Fibroblast of pulmonary artery (primary cell): ENCODE measurements around the gene TULP4.
A peak's percentile ranks its signal among the peaks of the same experiment; 100 is the strongest.
"Not testable (repeated sequence)": the region's sequence is repeated elsewhere in the genome, so short reads cannot be mapped to it uniquely, and the experiment has no call there.

Source experiments
- DNase-seq: peaks from one replicate; pipeline ENCODE4 v3.0.0-alpha.2; 2010; ENCODE audit warnings: low read depth
- H3K4me3 ChIP-seq: replicated peaks from 2 replicates; pipeline ENCODE4 v1.5.1; 2011; ENCODE audit warnings: low read depth, mild to moderate bottlenecking, control low read depth, low read length, moderate library complexity
- CTCF ChIP-seq: IDR thresholded peaks from 2 replicates; pipeline ENCODE4 v1.5.1; 2011; ENCODE audit warnings: mild to moderate bottlenecking, control low read depth, low read length, inconsistent platforms; ENCODE audit errors: missing control alignments

Gene TULP4

GRCh38 chr6:158475344-158476302 lies 163.4 kb downstream of the TULP4 start:
- peak; percentile 48 for DNase-seq
- TF ChIP-seq CTCF: no peak
- no peak overlapping the region for H3K4me3 ChIP-seq

- DNase-seq: no peak
- no peak for TF ChIP-seq CTCF
- H3K4me3 ChIP-seq: no peak overlapping the region
These were observed 164.1 kb downstream of the TULP4 start for GRCh38 chr6:158476389-158476788.

DNA sequence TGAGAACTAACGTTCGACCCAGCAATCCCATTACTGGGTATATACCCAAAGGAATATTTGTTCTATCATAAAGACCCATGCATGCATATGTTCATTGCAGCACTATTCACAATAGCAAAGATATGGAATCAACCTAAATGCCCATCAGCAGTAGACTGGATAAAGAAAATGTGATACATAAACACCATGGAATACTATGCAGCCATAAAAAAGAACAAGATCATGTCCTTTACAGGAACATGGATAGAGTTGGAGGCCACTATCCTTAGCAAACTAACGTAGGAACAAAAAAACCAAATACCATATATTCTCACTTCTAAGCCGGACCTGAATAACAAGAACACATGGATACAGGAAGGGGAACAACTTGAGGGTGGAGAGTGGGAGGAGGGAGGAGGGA lies 165.5 kb downstream of the TULP4 start:
- DNase-seq, H3K4me3 ChIP-seq: not testable (repeated sequence)

DNA sequence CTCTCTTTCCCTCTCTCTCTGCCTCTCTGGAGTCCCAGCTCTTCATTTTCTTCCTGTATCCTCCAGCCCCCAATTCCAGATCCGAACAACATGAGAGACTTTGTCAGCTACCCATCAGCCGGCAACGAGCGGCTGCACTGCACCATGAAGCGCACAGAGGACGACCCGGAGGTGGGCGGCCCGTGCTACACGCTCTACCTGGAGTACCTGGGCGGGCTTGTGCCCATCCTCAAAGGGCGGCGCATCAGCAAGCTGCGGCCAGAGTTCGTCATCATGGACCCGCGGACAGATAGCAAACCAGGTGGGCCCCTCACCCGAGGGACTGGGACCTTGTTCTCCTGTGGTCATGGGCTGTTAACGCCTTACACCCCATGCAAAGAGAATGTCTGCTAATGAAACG lies 168.7 kb downstream of the TULP4 start:
- no peak for TF ChIP-seq CTCF
- no peak for DNase-seq
- no peak overlapping the region for H3K4me3 ChIP-seq

GRCh38 chr6:158481690-158482473 lies 169.6 kb downstream of the TULP4 start:
- peak; percentile 53 for DNase-seq
- H3K4me3 ChIP-seq: no peak overlapping the region
- TF ChIP-seq CTCF: no peak

- DNase-seq: no peak
- no peak for TF ChIP-seq CTCF
- H3K4me3 ChIP-seq: no peak overlapping the region
These were observed 173.2 kb downstream of the TULP4 start for GRCh38 chr6:158485431-158485830.

GRCh38 chr6:158487495-158487894 lies 175.2 kb downstream of the TULP4 start:
- H3K4me3 ChIP-seq: no peak overlapping the region
- no peak for TF ChIP-seq CTCF
- no peak for DNase-seq
